Inflammatory macrophage (primary cell): ENCODE data around the gene ODAD2.
A peak's percentile ranks its signal among the peaks of the same experiment; 100 is the strongest.
"Not testable (repeated sequence)": the region's sequence is repeated elsewhere in the genome, so short reads cannot be mapped to it uniquely, and the experiment has no call there.

ENCODE experiments used
- DNase-seq, 2 donors: peaks; one replicate each; pipeline ENCODE4 v3.0.0-alpha.2; 2020 to 2022
- total RNA-seq, 18 experiments: gene quantifications; one replicate each; lab custom pipeline; 2026; ENCODE audit warnings: mixed read lengths in 6 of 18, inconsistent platforms in 2 of 18; lab: John Stamatoyannopoulos, UW

ODAD2 gene
- 0 to 0.25 (median 0.02) reads per million in 18 experiments for total RNA-seq

DNA sequence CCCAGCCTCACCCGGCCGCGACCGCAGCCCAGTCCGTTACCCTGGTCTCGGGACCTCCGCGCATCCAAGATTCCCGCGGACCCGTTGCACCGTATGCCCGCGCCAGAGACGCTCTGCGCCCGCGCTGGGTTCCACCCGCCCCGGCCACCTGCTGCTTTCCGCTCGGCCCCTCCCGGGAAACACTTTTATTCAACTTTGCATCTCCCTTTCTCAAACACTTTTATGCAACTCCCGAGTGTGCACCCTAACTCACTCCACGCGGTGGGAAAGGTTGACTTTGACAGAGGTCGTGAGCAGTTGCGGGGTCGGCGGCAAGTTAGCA is at the start of gene ODAD2:
ODAD2 (minus strand) TSS at position 126 of the 322 bp plus-strand sequence. CDS start 3,937 bp downstream, outside the sequence.
- DNase-seq = no peak

- DNase-seq = no peak
These were observed 48.2 kb upstream of the ODAD2 start for GRCh38 chr10:28047061-28047460.

- DNase-seq = no peak
These were observed 47.7 kb upstream of the ODAD2 start for GRCh38 chr10:28046579-28046978.

- no peak for DNase-seq
These were observed 45.1 kb upstream of the ODAD2 start for GRCh38 chr10:28043941-28044340.

DNA sequence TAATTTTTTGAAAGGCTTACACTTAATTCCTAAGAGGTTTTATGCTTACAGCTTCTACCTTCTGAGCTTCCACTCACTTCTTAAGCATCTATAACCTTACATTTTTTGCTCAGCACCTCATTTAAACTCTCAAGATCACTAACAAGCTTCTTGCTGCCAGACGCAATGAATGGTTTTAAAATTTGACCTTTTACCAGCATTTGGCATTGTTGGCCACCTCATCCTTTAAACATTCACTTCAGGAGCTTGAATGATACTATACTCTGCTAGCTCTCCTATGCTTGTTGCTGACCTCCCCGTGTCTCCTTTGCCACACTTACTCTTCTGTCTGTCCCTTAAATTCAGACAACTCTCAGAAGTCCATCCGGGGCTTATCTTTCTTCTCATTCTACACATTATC is 37.7 kb upstream of the ODAD2 start:
- DNase-seq = no peak

- no peak for DNase-seq
These were observed 22.4 kb upstream of the ODAD2 start for GRCh38 chr10:28020993-28021982.

- no peak for DNase-seq
These were observed 21.4 kb upstream of the ODAD2 start for GRCh38 chr10:28020080-28020860.

DNA sequence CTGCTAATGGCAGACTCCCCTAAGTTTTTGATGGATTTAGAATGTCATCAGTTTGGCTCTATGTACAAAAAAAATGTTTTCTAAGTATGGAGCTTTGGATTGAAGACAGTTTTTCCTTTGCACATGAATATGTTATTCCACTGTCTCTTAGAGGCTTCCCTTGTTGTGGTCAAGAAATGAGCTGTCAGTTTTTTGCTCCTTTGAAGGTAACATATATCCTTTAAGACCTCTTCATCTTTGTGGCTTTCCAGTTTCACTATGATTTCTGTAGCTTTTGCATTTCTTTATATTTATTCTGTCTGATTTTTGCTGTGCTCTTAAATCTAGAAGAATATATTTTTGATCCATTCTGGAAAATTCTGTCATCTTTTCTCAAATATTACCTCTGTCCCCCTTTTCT is 15.8 kb upstream of the ODAD2 start:
- DNase-seq = no peak

GRCh38 chr10:28012990-28013515 is 14.2 kb upstream of the ODAD2 start:
- DNase-seq = no peak

DNA sequence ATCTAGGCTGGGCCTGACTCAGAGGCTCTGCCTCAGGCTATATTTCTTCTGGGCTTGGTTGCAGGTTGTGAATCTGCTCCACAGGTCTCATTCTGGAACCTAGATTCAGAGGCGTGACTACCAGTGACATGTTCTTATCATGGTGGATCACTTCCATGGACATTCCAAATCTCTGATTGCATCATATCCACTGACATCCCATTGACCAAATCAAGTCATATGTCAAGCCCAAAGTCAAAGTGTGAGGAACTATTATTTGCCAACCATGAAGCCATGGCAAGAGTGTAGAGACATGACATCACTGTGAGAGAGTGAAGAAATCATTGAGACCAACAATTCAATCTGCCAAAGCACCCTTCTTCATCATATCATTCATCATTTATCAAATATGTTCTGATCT is 11.9 kb upstream of the ODAD2 start:
- no peak for DNase-seq

GRCh38 chr10:28008054-28008453 is 9.2 kb upstream of the ODAD2 start:
- DNase-seq = no peak

GRCh38 chr10:28001353-28001752 is 2.5 kb upstream of the ODAD2 start:
- DNase-seq = no peak

- DNase-seq = peak; percentile 7 to 11
These were observed 513 bp downstream of the ODAD2 start for GRCh38 chr10:27998178-27998953.

- DNase-seq = no peak
These were observed 1.1 kb downstream of the ODAD2 start for GRCh38 chr10:27997865-27998177.

- no peak for DNase-seq
These were observed 3.6 kb downstream of the ODAD2 start for GRCh38 chr10:27995311-27995710.

GRCh38 chr10:27989357-27989756 is 9.5 kb downstream of the ODAD2 start:
- not testable (repeated sequence) for DNase-seq

- no peak for DNase-seq
These were observed 12.1 kb downstream of the ODAD2 start for GRCh38 chr10:27986821-27987220.

- DNase-seq = no peak
These were observed 15.9 kb downstream of the ODAD2 start for GRCh38 chr10:27982875-27983543.

DNA sequence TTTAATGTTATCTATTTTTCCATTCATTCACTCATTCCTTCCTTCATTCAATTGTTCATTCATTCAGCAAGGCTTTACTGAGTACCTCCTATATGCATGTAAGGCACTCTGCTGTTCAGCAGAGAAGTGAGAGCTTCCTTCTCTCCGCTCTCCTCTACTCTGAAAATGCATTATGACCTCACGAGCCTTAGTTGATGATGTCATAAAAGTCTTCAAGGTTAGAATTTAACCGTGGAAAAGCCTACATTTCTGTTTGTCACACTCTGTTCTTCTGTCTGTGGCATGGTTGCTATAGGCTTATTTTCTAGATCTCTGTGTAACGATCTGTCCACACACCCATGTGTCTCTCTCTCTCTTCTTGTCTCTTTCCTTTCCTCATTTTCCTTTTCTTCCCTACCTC is 17.1 kb downstream of the ODAD2 start:
- no peak for DNase-seq

DNA sequence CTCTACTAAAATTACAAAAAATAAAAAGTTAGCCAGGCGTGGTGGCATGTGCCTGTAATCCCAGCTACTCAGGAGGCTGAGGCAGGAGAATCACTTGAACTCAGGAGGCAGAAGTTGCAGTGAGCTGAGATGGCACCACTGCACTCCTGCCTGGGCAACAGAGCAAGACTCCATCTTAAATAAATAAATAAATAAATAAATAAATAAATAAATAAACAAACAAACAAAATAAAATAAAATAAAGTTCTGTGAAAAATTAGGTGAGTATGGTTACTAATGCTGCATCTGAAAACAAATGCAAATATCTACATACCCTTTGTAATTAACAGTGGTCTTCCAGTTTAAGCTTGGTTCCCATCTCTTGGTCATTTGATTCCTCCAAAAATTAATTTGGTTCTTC is 28.1 kb downstream of the ODAD2 start:
- not testable (repeated sequence) for DNase-seq

GRCh38 chr10:27969931-27970330 is 28.9 kb downstream of the ODAD2 start:
- not testable (repeated sequence) for DNase-seq

DNA sequence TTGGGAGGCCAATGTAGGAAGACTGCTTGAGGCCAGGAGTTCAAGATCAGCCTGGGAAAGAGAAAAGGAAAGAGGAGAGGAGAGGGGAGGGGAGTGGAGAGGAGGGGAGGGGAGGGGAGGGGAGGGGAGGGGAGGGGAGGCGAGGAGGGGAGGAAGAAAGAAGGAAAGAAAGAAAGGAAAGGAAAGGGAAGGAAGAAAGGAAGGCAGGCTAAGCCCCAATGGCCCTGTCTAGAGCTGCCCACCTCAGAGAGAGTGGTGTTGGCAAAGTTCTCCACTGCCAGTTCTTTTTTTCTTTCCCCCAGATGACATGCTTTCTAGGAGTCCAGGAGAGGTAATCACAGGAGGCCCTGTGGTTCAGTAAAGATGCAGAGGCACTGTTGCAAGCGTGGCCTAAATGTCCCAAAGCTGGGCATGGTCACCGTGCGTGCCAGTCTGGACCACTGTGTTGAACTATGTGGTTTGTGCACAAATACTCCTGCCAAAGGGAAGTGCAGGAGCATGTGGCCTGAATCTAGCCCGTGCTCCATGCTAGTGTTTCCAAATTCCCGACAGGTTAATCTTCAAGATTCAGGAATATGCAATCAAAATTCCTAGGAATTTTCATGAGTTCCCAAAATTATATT is 39.7 kb downstream of the ODAD2 start:
- DNase-seq = no peak
